Stomach smooth muscle (tissue), 2 donors: ENCODE measurements around the gene B4GALNT4.
"Not testable (repeated sequence)": the region's sequence is repeated elsewhere in the genome, so short reads cannot be mapped to it uniquely, and the experiment has no call there.

Source experiments
- H3K27ac ChIP-seq: one replicate; pipeline ENCODE4 v1.7.0; 2013; ENCODE audit warnings: mild to moderate bottlenecking, low read length, inconsistent platforms
- H3K27me3 ChIP-seq, 2 donors: one replicate each; pipeline ENCODE4 v1.7.0; 2013; ENCODE audit warnings: low read length in 2 of 2; ENCODE audit not compliant: insufficient read depth in 2 of 2, control insufficient read depth in 1 of 2
- H3K36me3 ChIP-seq, 2 donors: one replicate each; pipeline ENCODE4 v1.7.0; 2013; ENCODE audit warnings: low read length in 2 of 2; ENCODE audit not compliant: control insufficient read depth in 2 of 2, insufficient read depth in 2 of 2
- H3K4me1 ChIP-seq: one replicate; pipeline ENCODE4 v1.7.0; 2013; ENCODE audit warnings: low read length; ENCODE audit not compliant: control insufficient read depth, insufficient read depth
- H3K4me3 ChIP-seq, 2 donors: one replicate each; pipeline ENCODE4 v1.7.0; 2013; ENCODE audit warnings: low read length in 2 of 2
- H3K9ac ChIP-seq, 2 donors: one replicate each; pipeline ENCODE4 v1.7.0; 2013; ENCODE audit warnings: low read length in 2 of 2, mild to moderate bottlenecking in 1 of 2
- H3K9me3 ChIP-seq, 2 donors: one replicate each; pipeline ENCODE4 v1.7.0; 2013; ENCODE audit warnings: low read length in 2 of 2; ENCODE audit not compliant: control insufficient read depth in 2 of 2
- donor health status: healthy.
- donor health status: Pancreatic carcinoma.

B4GALNT4 gene

DNA sequence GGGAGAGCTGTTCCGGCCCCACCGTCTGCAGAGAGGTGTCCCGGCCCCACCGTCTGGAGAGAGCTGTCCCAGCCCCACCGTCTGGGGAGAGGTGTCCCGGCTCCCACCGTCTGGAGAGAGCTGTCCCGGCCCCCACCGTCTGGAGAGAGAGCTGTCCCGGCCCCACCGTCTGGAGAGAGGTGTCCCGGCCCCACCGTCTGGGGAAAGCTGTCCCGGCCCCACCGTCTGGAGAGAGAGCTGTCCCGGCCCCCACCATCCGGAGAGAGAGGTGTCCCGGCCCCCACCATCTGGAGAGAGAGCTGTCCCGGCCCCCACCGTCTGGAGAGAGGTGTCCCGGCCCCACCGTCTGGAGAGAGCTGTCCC lies 5.9 kb upstream of the B4GALNT4 start:
- not testable (repeated sequence) for H3K27ac ChIP-seq, H3K9me3 ChIP-seq, H3K4me1 ChIP-seq, H3K4me3 ChIP-seq, H3K36me3 ChIP-seq, H3K9ac ChIP-seq
- peaks cover 22 to 32% of the 10 kb centered on the region in 2 donors for H3K27me3 ChIP-seq

DNA sequence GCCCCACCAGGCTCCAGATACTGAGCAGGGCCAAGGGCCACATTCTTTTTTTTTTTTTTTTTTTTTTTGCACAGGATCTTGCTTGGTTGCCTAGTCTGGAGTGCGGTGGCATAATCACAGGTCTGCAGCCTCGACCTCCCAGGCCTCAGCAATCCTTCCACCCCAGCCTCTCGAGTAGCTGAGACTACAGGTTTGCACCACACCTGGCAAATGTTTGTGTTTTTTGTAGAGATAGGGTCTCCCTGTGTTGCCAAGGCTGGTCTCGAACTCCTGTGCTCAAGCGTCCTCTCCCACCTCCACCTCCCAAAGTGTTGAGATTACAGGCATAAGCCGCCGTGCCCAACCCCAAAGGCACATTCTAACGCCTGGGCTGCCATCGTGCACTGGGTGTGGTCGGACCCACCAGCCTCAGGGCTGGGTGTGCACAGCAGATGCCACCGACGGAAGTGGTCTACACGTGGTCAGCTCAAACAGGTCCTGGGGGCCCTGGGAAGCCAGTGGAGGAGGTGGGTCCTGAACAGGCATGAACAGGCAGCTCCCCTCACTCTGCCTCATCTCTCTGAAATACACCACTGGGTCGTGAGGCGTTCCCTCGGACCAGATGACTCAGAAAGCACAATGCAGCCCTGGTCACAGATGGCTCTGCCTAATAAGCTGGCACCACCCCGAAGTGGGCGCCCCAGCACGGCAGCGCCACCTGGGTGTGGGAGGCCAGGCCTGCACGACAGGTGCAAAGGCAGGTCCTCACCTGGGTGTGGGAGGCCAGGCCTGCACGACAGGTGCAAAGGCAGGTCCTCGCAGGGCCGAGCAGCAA lies 5.1 kb upstream of the B4GALNT4 start:
- no peak overlapping the region for H3K27ac ChIP-seq
- no peak overlapping the region for H3K9ac ChIP-seq

DNA sequence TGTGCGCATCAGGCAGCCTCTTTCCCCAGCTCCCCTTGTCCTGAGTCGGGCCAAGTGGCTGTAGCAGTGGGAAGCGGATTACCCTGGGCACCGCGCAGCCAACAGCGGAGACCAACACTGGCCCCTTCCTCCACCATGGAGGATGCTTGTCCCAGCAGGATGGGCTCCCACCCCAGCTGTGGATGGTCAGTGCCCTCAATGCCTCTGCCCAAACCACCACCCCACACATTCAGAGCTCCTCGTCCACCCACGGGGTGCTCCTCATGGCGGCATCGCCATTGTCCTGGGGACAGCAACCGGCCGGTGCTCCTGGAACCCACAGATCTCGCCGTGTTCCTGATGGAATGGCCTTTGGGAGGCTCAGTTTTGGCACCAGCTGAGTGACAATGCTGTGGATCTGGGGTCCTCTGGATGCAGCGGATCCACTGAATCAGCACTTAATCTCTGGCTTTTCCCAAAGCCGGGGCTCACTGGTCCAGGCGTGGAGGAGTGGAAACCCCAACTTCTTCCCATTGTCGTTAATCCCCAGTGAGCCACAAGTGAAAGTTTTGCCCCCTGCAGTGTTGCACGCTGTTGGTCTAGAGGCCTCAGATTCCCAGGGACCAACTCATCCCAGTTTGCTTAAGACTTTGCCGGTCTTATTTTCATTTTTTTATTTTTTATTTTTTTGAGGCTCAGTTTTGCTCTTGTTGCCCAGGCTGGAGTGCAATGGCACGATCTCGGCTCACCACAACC lies 4.1 kb upstream of the B4GALNT4 start:
- H3K36me3 ChIP-seq = no peaks in the 10 kb centered on the region
- peaks cover 28 to 36% of the 10 kb centered on the region in 2 donors for H3K27me3 ChIP-seq
- no peak overlapping the region for H3K9ac ChIP-seq
- peaks cover 0 to 6% of the 10 kb centered on the region in 2 donors for H3K9me3 ChIP-seq
- peaks cover 9% of the 10 kb centered on the region for H3K4me1 ChIP-seq
- H3K27ac ChIP-seq = no peak overlapping the region
- no peak overlapping the region for H3K4me3 ChIP-seq

More for the DNA sequence above, 5.1 kb upstream of the B4GALNT4 start:
- Histone ChIP-seq H3K4me3 (no peak overlapping the region), H3K27me3 (peaks cover 25 to 35% of the 10 kb centered on the region in 2 donors), H3K9me3 (peaks cover 0 to 6% of the 10 kb centered on the region in 2 donors), H3K4me1 (peaks cover 6% of the 10 kb centered on the region), H3K36me3 (no peaks in the 10 kb centered on the region)

DNA sequence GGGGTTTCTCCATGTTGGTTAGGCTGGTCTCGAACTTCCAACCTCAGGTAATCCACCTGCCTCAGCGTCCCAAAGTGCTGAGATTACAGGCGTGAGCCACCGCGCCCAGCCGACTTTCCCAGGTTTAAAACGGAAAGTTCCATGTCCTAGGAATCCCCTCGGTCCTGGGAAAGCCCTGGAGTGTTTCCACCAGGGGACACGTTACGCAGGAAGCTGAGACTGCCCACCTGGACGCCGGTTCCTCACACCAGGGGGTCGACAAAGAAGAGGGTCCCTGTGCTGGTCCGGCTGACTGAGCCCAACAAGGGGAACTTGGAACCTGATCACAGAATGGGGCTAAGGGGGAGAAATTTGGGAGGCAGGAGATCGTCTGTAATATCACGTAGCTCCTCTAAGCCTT lies 3.5 kb upstream of the B4GALNT4 start:
- Histone ChIP-seq H3K9me3 (peaks cover 0 to 5% of the 10 kb centered on the region in 2 donors), H3K9ac (no peak overlapping the region), H3K4me1 (peaks cover 10% of the 10 kb centered on the region), H3K27ac (no peak overlapping the region), H3K36me3 (no peaks in the 10 kb centered on the region), H3K27me3 (peaks cover 33 to 39% of the 10 kb centered on the region in 2 donors), H3K4me3 (no peak overlapping the region)

- H3K27me3 ChIP-seq = peaks cover 31 to 36% of the 10 kb centered on the region in 2 donors
- peaks cover 10% of the 10 kb centered on the region for H3K4me1 ChIP-seq
- no peaks in the 10 kb centered on the region for H3K9me3 ChIP-seq
- no peak overlapping the region for H3K4me3 ChIP-seq
- no peak overlapping the region for H3K27ac ChIP-seq
- H3K36me3 ChIP-seq = no peaks in the 10 kb centered on the region
- no peak overlapping the region for H3K9ac ChIP-seq
Measured at GRCh38 chr11:367956-368413, 1.3 kb upstream of the B4GALNT4 start.

DNA sequence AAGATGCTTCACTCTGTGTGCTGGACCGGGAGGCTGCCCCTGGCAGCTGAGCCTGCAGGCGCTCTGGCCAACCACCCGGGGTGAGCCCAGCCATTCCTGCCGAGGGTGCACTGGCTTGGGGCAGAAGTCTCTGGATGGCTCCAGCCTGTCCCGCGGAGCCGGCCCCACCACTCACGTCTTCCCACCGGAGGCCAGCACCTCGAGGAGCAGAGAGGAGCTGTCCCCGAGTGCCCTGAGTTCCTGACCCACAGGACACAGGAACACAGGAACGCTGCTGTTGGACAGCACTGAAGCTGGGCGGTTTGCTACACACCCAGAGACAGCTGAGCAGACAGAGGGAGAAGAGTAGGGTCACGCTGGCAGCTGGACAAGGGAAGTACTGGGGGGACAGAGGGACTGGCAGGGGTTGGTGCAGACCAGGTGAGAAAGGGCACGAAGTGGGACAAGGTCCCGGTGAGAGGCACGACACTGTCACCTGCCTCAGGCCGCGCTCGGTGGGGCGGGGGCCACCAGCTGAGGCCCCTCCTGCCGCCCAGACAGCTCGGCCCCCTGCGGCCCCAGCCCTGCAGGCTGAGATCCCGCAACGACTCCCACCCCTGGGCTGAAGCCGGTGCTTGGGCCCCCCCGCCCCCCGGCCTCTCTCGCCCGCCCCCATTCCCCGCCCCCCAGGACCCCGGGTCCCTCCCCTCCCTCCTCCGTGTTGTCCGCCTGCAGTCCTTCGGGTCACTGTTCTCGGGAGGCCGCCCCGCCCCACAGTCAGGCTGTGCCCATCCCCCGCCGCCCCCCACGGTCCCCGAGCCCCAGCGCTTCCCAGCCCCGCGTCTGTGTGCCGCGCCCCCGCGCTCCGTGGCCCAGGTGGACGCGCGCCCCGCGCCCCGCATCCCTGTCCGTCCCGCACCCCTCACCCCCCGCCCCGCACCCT lies 624 bp upstream of the B4GALNT4 start:
- H3K9ac ChIP-seq = no peak overlapping the region

GRCh38 chr11:370070-370941 lies 1.0 kb downstream of the B4GALNT4 start:
- peaks cover 24 to 27% of the 10 kb centered on the region in 2 donors for H3K27me3 ChIP-seq
- H3K4me1 ChIP-seq = peaks cover 13% of the 10 kb centered on the region
- H3K4me3 ChIP-seq = no peak overlapping the region
- no peak overlapping the region for H3K9ac ChIP-seq
- no peaks in the 10 kb centered on the region for H3K36me3 ChIP-seq
- H3K9me3 ChIP-seq = no peaks in the 10 kb centered on the region
- H3K27ac ChIP-seq = no peak overlapping the region

More for the DNA sequence above, 624 bp upstream of the B4GALNT4 start:
- peaks cover 31 to 36% of the 10 kb centered on the region in 2 donors for H3K27me3 ChIP-seq
- no peaks in the 10 kb centered on the region for H3K9me3 ChIP-seq
- H3K4me1 ChIP-seq = peaks cover 12% of the 10 kb centered on the region
- H3K36me3 ChIP-seq = no peaks in the 10 kb centered on the region
- peak overlapping the region in 1 of 2 donors; percentile 36 for H3K4me3 ChIP-seq
- H3K27ac ChIP-seq = no peak overlapping the region

- Histone ChIP-seq H3K27ac (no peak overlapping the region), H3K27me3 (peaks cover 24% of the 10 kb centered on the region in 2 donors), H3K36me3 (no peaks in the 10 kb centered on the region), H3K9me3 (no peaks in the 10 kb centered on the region), H3K4me1 (peaks cover 13% of the 10 kb centered on the region), H3K4me3 (no peak overlapping the region), H3K9ac (no peak overlapping the region)
Measured at GRCh38 chr11:371051-371450, 1.8 kb downstream of the B4GALNT4 start.

DNA sequence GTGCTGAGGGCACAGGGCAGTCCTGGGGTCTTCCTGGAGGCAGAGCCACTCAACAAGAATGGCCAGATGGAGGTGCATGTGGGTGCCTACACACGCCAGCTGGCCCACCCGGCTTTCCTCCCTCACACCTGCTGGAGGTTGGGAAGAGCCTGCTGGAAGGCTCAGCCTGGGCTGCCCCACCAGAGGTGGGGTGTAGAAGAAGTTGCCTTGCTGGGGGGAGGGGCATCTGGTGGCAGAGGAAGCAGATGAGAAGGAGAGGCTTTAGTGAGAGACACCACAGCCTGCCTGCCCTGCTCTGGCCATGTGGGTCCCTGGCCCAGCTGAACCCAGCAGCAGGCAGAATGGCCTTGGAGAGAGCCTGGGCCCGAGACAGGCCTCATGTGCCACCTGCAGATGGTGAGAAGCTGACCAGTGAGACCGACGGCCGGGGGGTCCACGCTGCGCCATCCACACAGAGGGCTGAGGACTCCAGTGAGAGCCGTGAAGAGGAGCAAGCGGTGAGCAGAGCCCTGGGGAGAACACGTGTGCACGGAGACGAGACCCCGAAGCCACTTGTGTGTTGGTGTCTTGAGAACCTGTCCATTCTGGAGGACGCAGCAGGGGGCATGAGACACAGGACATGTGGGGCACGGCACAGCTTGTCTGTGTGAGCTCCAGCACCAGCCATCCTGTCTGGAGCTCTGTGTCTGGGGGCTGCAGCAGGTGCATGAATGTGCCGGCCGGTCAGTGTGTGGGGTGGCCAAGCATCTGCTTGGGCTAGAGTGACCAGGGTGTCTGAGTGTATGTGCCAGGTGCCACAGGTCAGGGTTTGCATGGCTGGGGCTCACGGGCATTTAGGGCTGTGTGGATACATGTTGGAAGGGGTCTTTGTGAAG lies 2.7 kb downstream of the B4GALNT4 start:
- H3K9ac ChIP-seq = no peak overlapping the region
- peaks cover 23 to 24% of the 10 kb centered on the region in 2 donors for H3K27me3 ChIP-seq
- H3K27ac ChIP-seq = no peak overlapping the region
- H3K4me1 ChIP-seq = peaks cover 13% of the 10 kb centered on the region
- no peak overlapping the region for H3K4me3 ChIP-seq
- H3K36me3 ChIP-seq = no peaks in the 10 kb centered on the region
- no peaks in the 10 kb centered on the region for H3K9me3 ChIP-seq
